ENCODE data around the gene RAB5IF. TPM values are rescaled to one million over a fixed set of nuclear protein-coding genes. Genes with fewer than 3 reads are reported as not detected.

Gene RAB5IF
- total and polyA plus RNA-seq, 2 of the 13 experiments (the other 11 are each of a cell fraction or from before 2014, with no cell fraction given): 261 to 305 TPM

GRCh38 chr20:36633285-36633772, 27.8 kb downstream of the RAB5IF start (continued):
- TF ChIP-seq TRAFD1 (CRISPR knock-in tag; IDR thresholded peaks at IDR 0.05; ENCODE audit: borderline replicate concordance) (no peak), REL (CRISPR knock-in tag; conservative IDR thresholded peaks at IDR 0.05) (no peak), PRDM15 (CRISPR knock-in tag; IDR thresholded peaks at IDR 0.05) (no peak), ZNF563 (CRISPR knock-in tag; IDR thresholded peaks at IDR 0.05) (0 out of 2 replicates have a peak, but pooled peaks have one; percentile 60), ZNF7 (CRISPR knock-in tag; IDR thresholded peaks at IDR 0.05) (no peak), ISX (CRISPR knock-in tag; conservative IDR thresholded peaks at IDR 0.05) (no peak), NR2F2 (IDR thresholded peaks at IDR 0.05; ENCODE audit: borderline replicate concordance, low read depth) (no peak), ZIK1 (CRISPR knock-in tag; IDR thresholded peaks at IDR 0.05; ENCODE audit: borderline replicate concordance, low read depth) (no peak), RFXAP (CRISPR knock-in tag; IDR thresholded peaks at IDR 0.05; ENCODE audit: borderline replicate concordance) (no peak), PBX2 (CRISPR knock-in tag; IDR thresholded peaks at IDR 0.05) (no peak), MXD4 (CRISPR knock-in tag; IDR thresholded peaks at IDR 0.05) (no peak), ZNF746 (CRISPR knock-in tag; IDR thresholded peaks at IDR 0.05) (no peak), ZNF710 (CRISPR knock-in tag; IDR thresholded peaks at IDR 0.05; ENCODE audit: borderline replicate concordance) (no peak; the same call in 1 of the 2 replicates), GATAD1 (CRISPR knock-in tag; IDR thresholded peaks at IDR 0.05) (no peak), IRX3 (CRISPR knock-in tag; IDR thresholded peaks at IDR 0.05; ENCODE audit: borderline replicate concordance, low read depth) (no peak), ZUFSP (CRISPR knock-in tag; IDR thresholded peaks at IDR 0.05; ENCODE audit: borderline replicate concordance) (no peak), CCDC6 (CRISPR knock-in tag; IDR thresholded peaks at IDR 0.05) (no peak), ZNF431 (CRISPR knock-in tag; IDR thresholded peaks at IDR 0.05; ENCODE audit: borderline replicate concordance, low read depth) (no peak)

All from HepG2 (cell line).